ENCODE measurements around the gene COG5.

DNA sequence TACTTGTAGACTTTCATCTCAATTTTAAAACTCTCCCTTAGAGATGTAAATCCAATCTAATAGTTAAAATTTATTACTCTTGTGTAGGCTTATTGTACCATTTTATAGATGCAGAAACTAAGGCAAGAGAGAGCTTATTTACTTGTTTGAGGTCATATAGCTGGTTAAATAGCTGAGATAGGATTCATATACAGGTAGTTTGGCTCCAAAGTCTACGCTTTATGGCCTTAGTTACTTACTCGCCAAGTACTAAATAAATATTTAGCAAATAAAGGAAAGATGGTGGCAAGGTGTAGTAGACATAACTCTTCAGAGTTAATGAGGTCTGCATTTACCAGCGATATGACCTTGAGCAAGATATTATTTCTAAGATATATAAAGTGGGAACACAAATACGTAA is 308.1 kb downstream of the COG5 start:
- TF ChIP-seq CTCF (IDR thresholded peaks at IDR 0.05) (no peak), POLR2A (IDR thresholded peaks at IDR 0.05) (no peak)

Measured in adrenal gland (tissue), 5 donors.